ENCODE measurements around the gene AP1B1. TPM values are rescaled to one million over a fixed set of nuclear protein-coding genes. Genes with fewer than 3 reads are reported as not detected.
"Not testable (repeated sequence)": the region's sequence is repeated elsewhere in the genome, so short reads cannot be mapped to it uniquely, and the experiment has no call there.

The AP1B1 gene
- total and polyA plus RNA-seq, 2 of the 8 experiments (the other 6 are each of a cell fraction or from before 2014, with no cell fraction given), result 64.2 to 86.8 TPM

DNA sequence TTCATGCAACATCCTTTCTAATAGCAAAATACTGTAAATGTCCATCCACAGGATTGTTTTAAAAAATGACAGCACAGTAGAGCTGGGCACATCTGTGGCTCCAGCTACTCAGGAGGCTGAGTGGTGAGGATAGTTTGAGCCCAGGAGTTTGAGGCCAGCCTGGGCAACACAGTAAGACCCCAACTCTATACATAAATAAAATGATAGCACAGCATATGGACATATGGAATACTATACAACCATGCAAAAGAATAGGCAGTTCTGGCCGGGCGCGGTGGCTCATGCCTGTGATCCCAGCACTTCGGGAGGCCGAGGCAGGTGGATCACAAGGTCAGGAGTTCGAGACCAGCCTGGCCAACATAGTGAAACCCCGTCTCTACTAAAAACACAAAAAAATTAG is 13.6 kb downstream of the AP1B1 start:
- H3K27ac ChIP-seq (ENCODE audit: low read depth, low read length); H3K4me3 ChIP-seq (ENCODE audit: extremely low read depth in 1 of 4, insufficient read depth in 2 of 4, low read depth in 3 of 4, low read length in 4 of 4); H3K36me3 ChIP-seq (ENCODE audit: control insufficient read depth in 2 of 4, insufficient read depth in 4 of 4, low read length in 3 of 4); H4K8ac ChIP-seq (ENCODE audit: extremely low read depth, insufficient read depth, low read length); H3K9me3 ChIP-seq (ENCODE audit: insufficient read depth in 2 of 2, low read depth in 1 of 2, low read length in 1 of 2); H2BK20ac ChIP-seq (ENCODE audit: low read length); H3K4me2 ChIP-seq (ENCODE audit: insufficient read depth in 1 of 2, low read depth in 2 of 2, low read length in 2 of 2); H4K5ac ChIP-seq (ENCODE audit: insufficient read length, low read depth, low read length); H3K56ac ChIP-seq (replicated peaks; ENCODE audit: insufficient read length, low read depth, low read length); H2BK120ac ChIP-seq (replicated peaks; ENCODE audit: low read depth, low read length); H3K14ac ChIP-seq (ENCODE audit: insufficient read length); H3K9ac ChIP-seq (replicated peaks in 1 of 4; ENCODE audit: extremely low read depth in 1 of 4, low read depth in 3 of 4, low read length in 3 of 4); H3K79me1 ChIP-seq (ENCODE audit: low read depth, low read length); H3K23ac ChIP-seq (ENCODE audit: insufficient read length); H3K27me3 ChIP-seq (replicated peaks in 1 of 4; ENCODE audit: control insufficient read depth in 3 of 4, extremely low read depth in 1 of 4, insufficient read depth in 3 of 4, low read length in 3 of 4); FAIRE-seq; H3K18ac ChIP-seq (ENCODE audit: extremely low read depth, low read length); H3K79me2 ChIP-seq (ENCODE audit: control insufficient read depth in 1 of 2, insufficient read depth in 2 of 2, low read length in 2 of 2); POLR2A ChIA-PET (ENCODE audit: partially characterized antibody); H3K4ac ChIP-seq (replicated peaks; ENCODE audit: insufficient read length, low read depth, low read length); H2AFZ ChIP-seq (ENCODE audit: low read length); H3K23me2 ChIP-seq (ENCODE audit: low read depth, low read length); DNase-seq (ENCODE audit: low read depth in 1 of 2, low spot score in 2 of 2); H4K20me1 ChIP-seq (replicated peaks in 1 of 2; ENCODE audit: control insufficient read depth in 1 of 2, insufficient read depth in 2 of 2, low read length in 2 of 2); H2AK5ac ChIP-seq (ENCODE audit: low read depth, low read length); H4K91ac ChIP-seq (replicated peaks; ENCODE audit: insufficient read length, low read length); H2BK12ac ChIP-seq (ENCODE audit: low read depth, low read length); H2BK5ac ChIP-seq (ENCODE audit: low read depth, low read length); H2BK15ac ChIP-seq (ENCODE audit: low read length): not testable (repeated sequence)
- 93% methylated on average over 7 of the region's 7 CpGs; no CpG with 5 or more reads in 1 of the 2 experiments for WGBS, 2 experiments (ENCODE audit: extremely low coverage in 1 of 2, insufficient coverage in 1 of 2, insufficient read length in 1 of 2, insufficient replicate concordance in 2 of 2, low coverage in 1 of 2, low lambda C conversion rate in 2 of 2, missing lambda C conversion rate in 1 of 2)
- H3K4me1 ChIP-seq (replicated peaks in 1 of 4; ENCODE audit: control insufficient read depth in 3 of 4, insufficient read depth in 4 of 4, low read length in 3 of 4), result peaks cover 2 to 11% (median 4%) of the 10 kb centered on the region in 4 experiments; a peak in 4 of 7 replicates
- CTCF ChIA-PET (ENCODE audit: partially characterized antibody), result interaction anchor here (0.6 to 1.2 kb wide), 3 partner anchors 11 to 62 kb away, joined by 3 to 4 read pairs (median 3); no protein-coding TSS in a partner anchor

Measured in H1 (cell line).